ENCODE results near the gene CDK1. TPM values are rescaled to one million over a fixed set of nuclear protein-coding genes. Genes with fewer than 3 reads are reported as not detected.

CDK1 gene
- total and polyA plus RNA-seq, 2 donors (not counting 3 experiments of a cell fraction or from before 2014, with no cell fraction given) = 19.9 to 70.1 TPM

DNA sequence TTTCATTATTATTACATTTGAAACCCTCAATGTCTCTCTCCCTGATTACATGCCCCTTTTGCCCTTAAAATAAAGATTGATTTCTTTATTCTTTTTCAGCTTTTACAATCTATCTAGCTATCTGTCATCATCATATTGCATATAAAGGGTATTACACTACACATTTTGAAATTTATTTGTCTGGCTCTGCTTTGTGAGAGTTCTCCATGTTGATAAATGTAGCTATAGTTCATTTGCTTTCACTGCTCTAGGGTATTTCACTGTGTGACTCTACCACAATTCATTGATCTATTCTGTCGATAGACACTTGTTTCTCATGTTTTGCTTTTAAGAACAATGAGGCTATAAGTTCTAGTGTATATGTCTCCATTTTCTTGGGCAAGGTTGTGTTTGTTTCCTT lies 25.6 kb downstream of the CDK1 start:
- no peak for FAIRE-seq
- dilution Hi-C loops (cut with MboI; ENCODE audit: extremely low pct_ligation_motif_present, low sequenced_read_pairs) (no loop called here), intact Hi-C loops (cut with micrococcal nuclease) (no loop called here)
- Histone ChIP-seq H2AFZ (ENCODE audit: low read depth, low read length) (no peak overlapping the region), H3K9me1 (replicated peaks; ENCODE audit: control insufficient read depth, extremely low read depth, insufficient read depth, low read length) (peaks cover 2% of the 10 kb centered on the region), H3K9me3 (replicated peaks; ENCODE audit: control insufficient read depth, insufficient read depth, low read length) (no peaks in the 10 kb centered on the region), H3K4me1 (ENCODE audit: control insufficient read depth, extremely low read depth, insufficient read depth, low read length) (peaks cover 3% of the 10 kb centered on the region), H3K27ac (ENCODE audit: insufficient read depth, low read depth, low read length) (no peak overlapping the region), H3K36me3 (ENCODE audit: control insufficient read depth in 2 of 2, extremely low read depth in 1 of 2, insufficient read depth in 2 of 2, low read length in 2 of 2) (no peaks in the 10 kb centered on the region), H3K79me2 (ENCODE audit: control insufficient read depth, insufficient read depth, low read length) (no peaks in the 10 kb centered on the region), H3K4me3 (replicated peaks in 1 of 3; ENCODE audit: insufficient read depth in 1 of 3, low read depth in 1 of 3, low read length in 3 of 3) (no peak overlapping the region), H4K20me1 (replicated peaks; ENCODE audit: control insufficient read depth, extremely low read depth, insufficient read depth, low read length) (no peaks in the 10 kb centered on the region), H3K27me3 (ENCODE audit: control insufficient read depth in 2 of 2, insufficient read depth in 2 of 2, low read length in 2 of 2) (no peaks in the 10 kb centered on the region), H3K9ac (replicated peaks; ENCODE audit: extremely low read depth, insufficient read depth, low read length) (no peak overlapping the region), H3K4me2 (ENCODE audit: insufficient read depth, low read length) (no peak overlapping the region)
- ChIA-PET CTCF (interaction anchor here (1.2 to 1.6 kb wide), 2 partner anchors 11 to 161 kb away, joined by 3 read pairs; no protein-coding TSS in a partner anchor), POLR2A (no interaction called here)
- DNase-seq (ENCODE audit: low read depth, low spot score) = no peak
- TF ChIP-seq MYC (IDR thresholded peaks at IDR 0.05; ENCODE audit: low read depth, low read length) (no peak), GATA2 (IDR thresholded peaks at IDR 0.05; ENCODE audit: insufficient read depth, insufficient read length, low read depth, low read length) (no peak), JUN (IDR thresholded peaks at IDR 0.05; ENCODE audit: borderline replicate concordance, insufficient read depth, insufficient read length, low read depth) (no peak)
- TF ChIP-seq, protein P1, sequence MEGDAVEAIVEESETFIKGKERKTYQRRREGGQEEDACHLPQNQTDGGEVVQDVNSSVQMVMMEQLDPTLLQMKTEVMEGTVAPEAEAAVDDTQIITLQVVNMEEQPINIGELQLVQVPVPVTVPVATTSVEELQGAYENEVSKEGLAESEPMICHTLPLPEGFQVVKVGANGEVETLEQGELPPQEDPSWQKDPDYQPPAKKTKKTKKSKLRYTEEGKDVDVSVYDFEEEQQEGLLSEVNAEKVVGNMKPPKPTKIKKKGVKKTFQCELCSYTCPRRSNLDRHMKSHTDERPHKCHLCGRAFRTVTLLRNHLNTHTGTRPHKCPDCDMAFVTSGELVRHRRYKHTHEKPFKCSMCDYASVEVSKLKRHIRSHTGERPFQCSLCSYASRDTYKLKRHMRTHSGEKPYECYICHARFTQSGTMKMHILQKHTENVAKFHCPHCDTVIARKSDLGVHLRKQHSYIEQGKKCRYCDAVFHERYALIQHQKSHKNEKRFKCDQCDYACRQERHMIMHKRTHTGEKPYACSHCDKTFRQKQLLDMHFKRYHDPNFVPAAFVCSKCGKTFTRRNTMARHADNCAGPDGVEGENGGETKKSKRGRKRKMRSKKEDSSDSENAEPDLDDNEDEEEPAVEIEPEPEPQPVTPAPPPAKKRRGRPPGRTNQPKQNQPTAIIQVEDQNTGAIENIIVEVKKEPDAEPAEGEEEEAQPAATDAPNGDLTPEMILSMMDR (IDR thresholded peaks at IDR 0.05; ENCODE audit: extremely low read depth in 1 of 2, insufficient read depth in 1 of 2, low read depth in 1 of 2, low read length in 2 of 2) = no peak
- no TSS peak for BruUV-seq (replicated peaks)

DNA sequence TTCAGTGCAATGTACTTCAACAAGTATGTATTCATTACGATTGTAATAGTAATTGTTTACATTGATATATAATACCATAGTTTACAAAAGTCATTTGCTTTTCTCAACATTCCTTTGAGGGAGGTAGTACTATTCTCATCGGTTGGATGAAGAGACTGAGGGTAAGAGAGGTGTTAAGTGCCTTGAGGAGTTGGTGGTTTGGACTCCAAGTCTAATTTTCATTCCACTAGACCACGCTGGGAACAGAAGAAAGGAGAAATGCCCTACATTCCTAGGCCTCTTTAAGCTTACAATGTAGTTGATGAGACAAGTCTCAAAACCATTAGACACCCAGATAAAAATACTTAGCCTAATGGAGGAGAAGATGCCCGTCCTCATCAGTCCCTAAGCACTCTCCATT lies 28.6 kb downstream of the CDK1 start:
- dilution Hi-C loops (cut with MboI; ENCODE audit: extremely low pct_ligation_motif_present, low sequenced_read_pairs) = no loop called here
- no peak for TF ChIP-seq EZH2 (IDR thresholded peaks at IDR 0.05; ENCODE audit: borderline replicate concordance, low read depth, low read length, severe bottlenecking)
- no peak for TF ChIP-seq POLR2A (IDR thresholded peaks at IDR 0.05; ENCODE audit: low read depth, low read length)
- no peak for TF ChIP-seq GATA2 (IDR thresholded peaks at IDR 0.05; ENCODE audit: insufficient read depth, insufficient read length, low read depth, low read length)
- no peak for TF ChIP-seq FOS (IDR thresholded peaks at IDR 0.05; ENCODE audit: borderline replicate concordance, insufficient read depth, low read length)
- TF ChIP-seq, protein P1 (IDR thresholded peaks at IDR 0.05; ENCODE audit: extremely low read depth in 1 of 2, insufficient read depth in 1 of 2, low read depth in 1 of 2, low read length in 2 of 2) = no peak
- TF ChIP-seq, protein P2, sequence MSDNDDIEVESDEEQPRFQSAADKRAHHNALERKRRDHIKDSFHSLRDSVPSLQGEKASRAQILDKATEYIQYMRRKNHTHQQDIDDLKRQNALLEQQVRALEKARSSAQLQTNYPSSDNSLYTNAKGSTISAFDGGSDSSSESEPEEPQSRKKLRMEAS (IDR thresholded peaks at IDR 0.05; ENCODE audit: insufficient read depth, insufficient read length) = no peak
- no TSS peak for BruUV-seq (replicated peaks)

More for the DNA sequence above, 28.6 kb downstream of the CDK1 start:
- no peak overlapping the region for H3K9ac ChIP-seq (replicated peaks; ENCODE audit: extremely low read depth, insufficient read depth, low read length)
- H2AFZ ChIP-seq (ENCODE audit: low read depth, low read length) = no peak overlapping the region
- H3K9me3 ChIP-seq (replicated peaks; ENCODE audit: control insufficient read depth, insufficient read depth, low read length) = no peaks in the 10 kb centered on the region
- no peaks in the 10 kb centered on the region for H3K36me3 ChIP-seq (ENCODE audit: control insufficient read depth in 2 of 2, extremely low read depth in 1 of 2, insufficient read depth in 2 of 2, low read length in 2 of 2)
- no peaks in the 10 kb centered on the region for H4K20me1 ChIP-seq (replicated peaks; ENCODE audit: control insufficient read depth, extremely low read depth, insufficient read depth, low read length)
- H3K27me3 ChIP-seq (ENCODE audit: control insufficient read depth in 2 of 2, insufficient read depth in 2 of 2, low read length in 2 of 2) = no peaks in the 10 kb centered on the region
- FAIRE-seq (no peak), DNase-seq (ENCODE audit: low read depth, low spot score) (no peak)
- CTCF ChIA-PET = interaction anchor here (1.3 to 1.5 kb wide), 2 partner anchors 10 to 38 kb away, joined by 3 to 4 read pairs; no protein-coding TSS in a partner anchor
- no peaks in the 10 kb centered on the region for H3K79me2 ChIP-seq (ENCODE audit: control insufficient read depth, insufficient read depth, low read length)
- no peak overlapping the region for H3K4me2 ChIP-seq (ENCODE audit: insufficient read depth, low read length)
- H3K4me1 ChIP-seq (ENCODE audit: control insufficient read depth, extremely low read depth, insufficient read depth, low read length) = peaks cover 8% of the 10 kb centered on the region
- intact Hi-C loops (cut with micrococcal nuclease) = no loop called here
- H3K4me3 ChIP-seq (replicated peaks in 1 of 3; ENCODE audit: insufficient read depth in 1 of 3, low read depth in 1 of 3, low read length in 3 of 3) = no peak overlapping the region
- no peaks in the 10 kb centered on the region for H3K9me1 ChIP-seq (replicated peaks; ENCODE audit: control insufficient read depth, extremely low read depth, insufficient read depth, low read length)
- POLR2A ChIA-PET = no interaction called here
- no peak overlapping the region for H3K27ac ChIP-seq (ENCODE audit: insufficient read depth, low read depth, low read length)

Data from endothelial cell of umbilical vein (primary cell).